Fibroblast of lung (primary cell): ENCODE data around the gene ARFGAP3.

Source experiments
- EZH2 ChIP-seq: IDR thresholded peaks from 2 replicates; pipeline ENCODE4 v1.5.1; 2012; ENCODE audit warnings: low read length, control low read depth, mild to moderate bottlenecking; ENCODE audit errors: missing control alignments
- TF ChIP-seq, protein P1 (sequence below), 2 donors: IDR thresholded peaks in 1 of 2; conservative IDR thresholded peaks in 1 of 2; 1 replicate in 1 of 2; 2 replicates in 1 of 2; pipeline ENCODE4 v1.5.1; 2011 to 2012; ENCODE audit warnings: low read length in 2 of 2, control low read depth in 1 of 2, inconsistent platforms in 1 of 2, low read depth in 1 of 2, mild to moderate bottlenecking in 1 of 2

- TF ChIP-seq, protein P1, sequence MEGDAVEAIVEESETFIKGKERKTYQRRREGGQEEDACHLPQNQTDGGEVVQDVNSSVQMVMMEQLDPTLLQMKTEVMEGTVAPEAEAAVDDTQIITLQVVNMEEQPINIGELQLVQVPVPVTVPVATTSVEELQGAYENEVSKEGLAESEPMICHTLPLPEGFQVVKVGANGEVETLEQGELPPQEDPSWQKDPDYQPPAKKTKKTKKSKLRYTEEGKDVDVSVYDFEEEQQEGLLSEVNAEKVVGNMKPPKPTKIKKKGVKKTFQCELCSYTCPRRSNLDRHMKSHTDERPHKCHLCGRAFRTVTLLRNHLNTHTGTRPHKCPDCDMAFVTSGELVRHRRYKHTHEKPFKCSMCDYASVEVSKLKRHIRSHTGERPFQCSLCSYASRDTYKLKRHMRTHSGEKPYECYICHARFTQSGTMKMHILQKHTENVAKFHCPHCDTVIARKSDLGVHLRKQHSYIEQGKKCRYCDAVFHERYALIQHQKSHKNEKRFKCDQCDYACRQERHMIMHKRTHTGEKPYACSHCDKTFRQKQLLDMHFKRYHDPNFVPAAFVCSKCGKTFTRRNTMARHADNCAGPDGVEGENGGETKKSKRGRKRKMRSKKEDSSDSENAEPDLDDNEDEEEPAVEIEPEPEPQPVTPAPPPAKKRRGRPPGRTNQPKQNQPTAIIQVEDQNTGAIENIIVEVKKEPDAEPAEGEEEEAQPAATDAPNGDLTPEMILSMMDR (conservative IDR thresholded peaks at IDR 0.05 in 1 of 2, IDR thresholded peaks at IDR 0.05 in 1 of 2; ENCODE audit: low read depth in 1 of 2, low read length in 2 of 2): peak in 1 of 2 donors; percentile 20
- TF ChIP-seq EZH2: no peak
These were observed 23.7 kb upstream of the ARFGAP3 start for GRCh38 chr22:42880815-42881214.
